ENCODE measurements around the gene TSPYL2. TPM values are rescaled to one million over a fixed set of nuclear protein-coding genes. Genes with fewer than 3 reads are reported as not detected.

TSPYL2 gene
- total and polyA plus RNA-seq, 2 of the 4 experiments (the other 2 are of a cell fraction), result 19.2 to 49.7 TPM

- TF ChIP-seq USF2 (IDR thresholded peaks at IDR 0.05; ENCODE audit: low read depth, low read length), result no peak
Measured at GRCh38 chrX:53089224-53089842, 7.2 kb downstream of the TSPYL2 start (continued).

- H3K4ac ChIP-seq (ENCODE audit: low read depth, low read length), result no peak overlapping the region
- H2BK15ac ChIP-seq (ENCODE audit: low read depth, low read length), result no peak overlapping the region
- peaks cover 5 to 19% of the 10 kb centered on the region in 2 experiments; a peak in 2 of 4 replicates for H3K79me1 ChIP-seq (ENCODE audit: low read depth in 1 of 2, low read length in 2 of 2)
- ATAC-seq (ENCODE audit: low read depth) (no peak), DNase-seq (no peak)
- BruUV-seq (replicated peaks), result no TSS peak
- H3K36me3 ChIP-seq (ENCODE audit: control insufficient read depth, insufficient read depth, low read length), result peaks cover 22% of the 10 kb centered on the region
- H2BK120ac ChIP-seq (ENCODE audit: low read depth, low read length), result no peak overlapping the region
- H3K18ac ChIP-seq (ENCODE audit: low read depth, low read length), result no peak overlapping the region
- H4K91ac ChIP-seq (ENCODE audit: insufficient read depth, low read depth, low read length), result no peak overlapping the region
- H4K5ac ChIP-seq (ENCODE audit: low read depth, low read length), result no peak overlapping the region
- H3K56ac ChIP-seq (ENCODE audit: extremely low read depth, insufficient read depth, low read length), result no peak overlapping the region
- H3K23ac ChIP-seq (ENCODE audit: low read depth, low read length), result no peak overlapping the region
- ChIA-PET CTCF (no interaction called here), POLR2A (ENCODE audit: unreplicated experiment) (no interaction called here)
- H2AK5ac ChIP-seq (ENCODE audit: low read depth, low read length), result no peak overlapping the region
- no peak overlapping the region for H3K9ac ChIP-seq (ENCODE audit: low read depth, low read length)
- no peaks in the 10 kb centered on the region for H3K9me1 ChIP-seq (ENCODE audit: insufficient read depth, low read length)
- peaks cover 11% of the 10 kb centered on the region; the same call in 1 of the 2 replicates for H4K20me1 ChIP-seq (ENCODE audit: insufficient read depth, low read length)
- no peak overlapping the region for H2BK20ac ChIP-seq (ENCODE audit: low read depth, low read length)
- no peak overlapping the region for H3K27ac ChIP-seq (ENCODE audit: insufficient read depth, low read length)
- WGBS, 2 experiments (ENCODE audit: extremely low coverage in 2 of 2, insufficient read length in 1 of 2), result no CpG with 5 or more reads among the region's 2 CpGs
- H3K4me1 ChIP-seq (ENCODE audit: control insufficient read depth, insufficient read depth, low read length), result no peaks in the 10 kb centered on the region
- H3K4me2 ChIP-seq (ENCODE audit: low read depth, low read length), result no peak overlapping the region
- no peaks in the 10 kb centered on the region for H3K27me3 ChIP-seq (ENCODE audit: control insufficient read depth, insufficient read depth, low read length)
- H3K4me3 ChIP-seq (ENCODE audit: insufficient read depth, low read depth, low read length), result no peak overlapping the region
- H3K9me3 ChIP-seq (ENCODE audit: control insufficient read depth, insufficient read depth, low read length), result no peaks in the 10 kb centered on the region
- no peak overlapping the region for H2AFZ ChIP-seq (replicated peaks; ENCODE audit: low read length, poor library complexity)
- H4K8ac ChIP-seq (ENCODE audit: low read depth in 2 of 2, low read length in 2 of 2), result no peak overlapping the region
- intact Hi-C loops (cut with micrococcal nuclease), result loop anchor here (1.0 to 5.0 kb wide), 2 partner anchors 19 to 132 kb away; no protein-coding TSS in a partner anchor
- no peak overlapping the region for H3K14ac ChIP-seq (replicated peaks; ENCODE audit: low read depth, low read length)
- dilution Hi-C loops (cut with HindIII; ENCODE audit: low sequenced_read_pairs, unreplicated experiment), result no loop called here
- no peak overlapping the region for H2AK9ac ChIP-seq (replicated peaks; ENCODE audit: low read depth, low read length, poor library complexity)
- H2BK5ac ChIP-seq (ENCODE audit: low read depth, low read length, poor library complexity, severe bottlenecking), result no peak overlapping the region
- in situ Hi-C loops (cut with MboI; ENCODE audit: low sequenced_read_pairs), result no loop called here
- TF ChIP-seq MAFK (IDR thresholded peaks at IDR 0.05; ENCODE audit: low read depth, low read length), result no peak
- TF ChIP-seq POLR2A (IDR thresholded peaks at IDR 0.05; ENCODE audit: low read depth, low read length), result no peak; the same call in 1 of the 2 replicates
- no peak for TF ChIP-seq ELK1 (IDR thresholded peaks at IDR 0.05; ENCODE audit: borderline replicate concordance, low read depth, low read length)
- TF ChIP-seq RFX5 (IDR thresholded peaks at IDR 0.05; ENCODE audit: low read depth, low read length), result no peak
- TF ChIP-seq CTCF (conservative IDR thresholded peaks at IDR 0.05; ENCODE audit: low read depth, low read length), result no peak
- TF ChIP-seq MAZ (IDR thresholded peaks at IDR 0.05; ENCODE audit: borderline replicate concordance, low read depth, low read length), result no peak
- no peak for TF ChIP-seq USF2 (IDR thresholded peaks at IDR 0.05; ENCODE audit: low read depth, low read length)
- TF ChIP-seq CEBPB (IDR thresholded peaks at IDR 0.05; ENCODE audit: low read depth, low read length), result no peak
- no peak for TF ChIP-seq SMC3 (IDR thresholded peaks at IDR 0.05; ENCODE audit: low read depth, low read length)
- no peak for TF ChIP-seq RAD21 (IDR thresholded peaks at IDR 0.05; ENCODE audit: low read length)
- TF ChIP-seq NFE2L2 (IDR thresholded peaks at IDR 0.05; ENCODE audit: low read depth, low read length), result no peak
- no peak for TF ChIP-seq MXI1 (IDR thresholded peaks at IDR 0.05; ENCODE audit: borderline replicate concordance, low read depth, low read length)
Measured at GRCh38 chrX:53089925-53090324, 7.8 kb downstream of the TSPYL2 start.
